KMS-11 (cell line): ENCODE measurements around the gene SERF2.

ENCODE experiments used
- H2AFZ ChIP-seq: fragments of 200-600 bp; sonication (generic); 2 replicates; pipeline ENCODE4 v1.6.1; 2016; ENCODE audit warnings: antibody characterized with exemption, mixed run types, low read depth
- H3K27ac ChIP-seq: fragments of 200-600 bp; sonication (generic); 2 replicates; pipeline ENCODE4 v1.6.1; 2016; ENCODE audit warnings: mild to moderate bottlenecking, mixed run types
- H3K27me3 ChIP-seq: fragments of 200-600 bp; sonication (generic); 2 replicates; pipeline ENCODE4 v1.6.1; 2017; ENCODE audit warnings: mild to moderate bottlenecking, low read depth, mixed run types, moderate library complexity; ENCODE audit not compliant: insufficient read depth
- H3K36me3 ChIP-seq: fragments of 200-600 bp; sonication (generic); 2 replicates; pipeline ENCODE4 v1.6.1; 2017; ENCODE audit warnings: mild to moderate bottlenecking, mixed run types; ENCODE audit not compliant: insufficient read depth
- H3K4me1 ChIP-seq: fragments of 200-600 bp; sonication (generic); 2 replicates; pipeline ENCODE4 v1.6.1; 2016; ENCODE audit warnings: mild to moderate bottlenecking, low read depth, mixed run types; ENCODE audit not compliant: poor library complexity, severe bottlenecking
- H3K4me2 ChIP-seq: fragments of 200-600 bp; sonication (generic); 2 replicates; pipeline ENCODE4 v1.7.0; 2016; ENCODE audit warnings: mild to moderate bottlenecking, mixed run types
- H3K4me3 ChIP-seq: fragments of 200-600 bp; sonication (generic); IDR thresholded peaks from 2 replicates; pipeline ENCODE4 v1.6.1; 2017; ENCODE audit warnings: low read depth, low read length, mixed read lengths; ENCODE audit not compliant: insufficient read depth
- H3K79me2 ChIP-seq: fragments of 200-600 bp; sonication (generic); 2 replicates; pipeline ENCODE4 v1.6.1; 2016; ENCODE audit warnings: low read depth, mixed run types; ENCODE audit not compliant: insufficient read depth
- H3K9ac ChIP-seq: fragments of 200-600 bp; sonication (generic); 2 replicates; pipeline ENCODE4 v1.6.1; 2016; ENCODE audit warnings: mild to moderate bottlenecking, mixed run types
- H4K20me1 ChIP-seq: fragments of 200-600 bp; sonication (generic); 2 replicates; pipeline ENCODE4 v1.6.1; 2016; ENCODE audit warnings: mild to moderate bottlenecking, mixed run types; ENCODE audit not compliant: insufficient read depth
- TF ChIP-seq, protein P1 (sequence below): fragments of 200-600 bp; sonication (generic); conservative IDR thresholded peaks from 2 replicates; pipeline ENCODE4 v1.6.1; 2017; ENCODE audit warnings: low read depth, mild to moderate bottlenecking, antibody characterized with exemption, low read length, moderate library complexity, mixed read lengths

Gene SERF2

DNA sequence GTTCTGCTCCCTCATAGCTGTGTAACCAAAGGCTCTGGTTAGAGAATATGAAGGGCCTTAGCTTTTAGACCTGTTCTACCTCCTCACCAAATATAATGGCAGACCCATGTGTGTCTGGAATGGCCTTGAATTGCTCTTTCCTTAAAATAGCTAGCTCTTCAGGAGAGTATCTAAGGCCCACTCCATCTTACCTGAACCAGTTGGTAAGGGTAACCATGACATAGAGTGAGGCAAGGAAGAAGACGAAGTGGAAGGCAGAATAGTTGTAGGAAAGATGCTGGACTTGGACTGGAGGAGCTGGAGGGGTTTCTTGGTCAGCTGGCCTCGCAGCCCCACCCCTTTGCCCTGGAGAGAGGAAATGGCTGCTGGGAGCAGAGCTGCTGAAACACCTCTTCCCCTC, 3.1 kb downstream of the SERF2 start:
- H3K27me3 ChIP-seq: no peaks in the 10 kb centered on the region
- no peaks in the 10 kb centered on the region for H3K36me3 ChIP-seq
- no peak overlapping the region for H3K9ac ChIP-seq
- no peaks in the 10 kb centered on the region for H4K20me1 ChIP-seq
- H3K4me3 ChIP-seq: no peak overlapping the region
- H3K4me1 ChIP-seq: peaks cover 19% of the 10 kb centered on the region
- peaks cover 25% of the 10 kb centered on the region for H3K79me2 ChIP-seq
- TF ChIP-seq, protein P1, sequence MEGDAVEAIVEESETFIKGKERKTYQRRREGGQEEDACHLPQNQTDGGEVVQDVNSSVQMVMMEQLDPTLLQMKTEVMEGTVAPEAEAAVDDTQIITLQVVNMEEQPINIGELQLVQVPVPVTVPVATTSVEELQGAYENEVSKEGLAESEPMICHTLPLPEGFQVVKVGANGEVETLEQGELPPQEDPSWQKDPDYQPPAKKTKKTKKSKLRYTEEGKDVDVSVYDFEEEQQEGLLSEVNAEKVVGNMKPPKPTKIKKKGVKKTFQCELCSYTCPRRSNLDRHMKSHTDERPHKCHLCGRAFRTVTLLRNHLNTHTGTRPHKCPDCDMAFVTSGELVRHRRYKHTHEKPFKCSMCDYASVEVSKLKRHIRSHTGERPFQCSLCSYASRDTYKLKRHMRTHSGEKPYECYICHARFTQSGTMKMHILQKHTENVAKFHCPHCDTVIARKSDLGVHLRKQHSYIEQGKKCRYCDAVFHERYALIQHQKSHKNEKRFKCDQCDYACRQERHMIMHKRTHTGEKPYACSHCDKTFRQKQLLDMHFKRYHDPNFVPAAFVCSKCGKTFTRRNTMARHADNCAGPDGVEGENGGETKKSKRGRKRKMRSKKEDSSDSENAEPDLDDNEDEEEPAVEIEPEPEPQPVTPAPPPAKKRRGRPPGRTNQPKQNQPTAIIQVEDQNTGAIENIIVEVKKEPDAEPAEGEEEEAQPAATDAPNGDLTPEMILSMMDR: no peak
- no peak overlapping the region for H2AFZ ChIP-seq
- H3K27ac ChIP-seq: no peak overlapping the region
- no peak overlapping the region for H3K4me2 ChIP-seq

DNA sequence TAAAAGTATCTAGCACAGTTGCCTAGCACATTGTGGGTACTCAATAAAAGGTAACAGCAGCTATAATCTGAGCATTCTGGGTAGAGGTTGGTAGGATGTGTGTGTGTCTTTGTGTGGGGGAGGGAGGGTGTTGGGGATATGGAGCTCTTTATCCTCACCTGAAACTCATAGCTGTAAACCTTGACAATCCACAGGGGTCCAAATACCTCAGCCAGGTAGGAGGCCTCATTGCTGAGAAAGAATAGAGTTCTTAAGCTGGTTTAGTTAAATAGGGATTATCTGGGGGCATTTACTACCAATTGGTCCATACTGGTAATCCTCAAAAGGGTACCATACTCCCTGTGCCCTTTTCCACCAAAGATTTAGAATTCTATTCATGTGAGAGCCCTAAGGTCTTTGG, 3.9 kb downstream of the SERF2 start:
- peaks cover 21% of the 10 kb centered on the region for H3K4me1 ChIP-seq
- H2AFZ ChIP-seq: no peak overlapping the region
- H3K9ac ChIP-seq: no peak overlapping the region
- no peak overlapping the region for H3K4me2 ChIP-seq
- no peaks in the 10 kb centered on the region for H3K27me3 ChIP-seq
- no peaks in the 10 kb centered on the region for H4K20me1 ChIP-seq
- H3K27ac ChIP-seq: no peak overlapping the region
- TF ChIP-seq, protein P1: no peak
- H3K36me3 ChIP-seq: no peaks in the 10 kb centered on the region
- no peak overlapping the region for H3K4me3 ChIP-seq
- peaks cover 30% of the 10 kb centered on the region for H3K79me2 ChIP-seq

DNA sequence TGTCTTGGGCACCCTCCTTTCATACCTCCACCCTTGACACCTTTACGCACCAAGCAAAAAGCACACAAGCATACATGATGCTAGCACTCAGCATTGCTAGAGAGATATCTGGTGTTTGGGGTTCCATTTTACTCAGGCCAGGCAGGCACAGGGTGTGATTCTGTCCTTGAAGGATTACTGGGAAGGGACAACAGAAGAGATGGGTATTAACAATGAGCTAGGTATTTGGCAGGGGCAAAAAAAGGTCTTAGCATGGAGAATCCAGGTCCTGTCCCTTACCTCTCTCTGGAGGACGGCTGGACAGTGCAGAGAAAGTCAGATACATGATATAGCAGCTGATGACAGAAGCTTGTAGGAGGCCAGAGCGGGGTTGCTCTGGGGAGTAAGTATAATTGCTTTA, 4.4 kb downstream of the SERF2 start:
- no peak overlapping the region for H3K4me3 ChIP-seq
- no peak overlapping the region for H3K4me2 ChIP-seq

DNA sequence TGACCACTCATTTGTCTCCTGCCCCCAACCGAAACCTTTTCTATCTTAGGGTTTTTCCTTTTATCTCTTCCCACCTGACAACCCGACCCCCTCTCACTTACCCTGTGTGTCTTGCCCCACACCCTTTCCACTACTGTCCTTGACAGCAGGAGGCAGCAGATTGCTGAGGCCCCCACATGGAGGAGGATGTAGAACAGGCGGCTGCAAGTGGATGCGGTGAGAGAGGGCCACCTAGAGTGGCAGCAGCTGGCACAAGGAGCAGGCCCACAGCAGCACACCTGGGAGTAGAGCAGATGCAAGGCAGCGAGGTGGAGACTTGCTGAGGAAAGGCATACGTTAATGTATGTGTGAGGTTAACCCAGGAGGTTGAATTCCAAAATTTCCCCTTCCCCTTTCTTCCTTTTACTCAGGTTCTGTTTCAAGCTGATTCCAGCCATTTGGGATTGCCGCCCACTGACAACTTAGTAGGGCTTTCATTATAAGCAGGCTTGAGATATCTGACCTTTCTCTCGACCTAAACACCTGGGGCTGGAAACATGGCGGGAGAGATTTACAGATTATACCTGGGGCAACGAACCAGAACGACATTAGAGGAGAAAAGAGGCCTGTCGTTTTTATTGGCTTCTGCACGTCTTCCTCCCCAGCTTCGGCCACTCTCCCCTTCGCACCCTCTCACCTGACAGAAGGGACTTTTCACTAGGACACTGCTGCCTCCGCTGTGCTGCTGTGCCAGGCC, 7.3 kb downstream of the SERF2 start:
- no peak overlapping the region for H3K27ac ChIP-seq
- H2AFZ ChIP-seq: no peak overlapping the region
- H3K79me2 ChIP-seq: peaks cover 16% of the 10 kb centered on the region; the same call in 1 of the 2 replicates
- H3K27me3 ChIP-seq: no peaks in the 10 kb centered on the region
- no peak overlapping the region for H3K4me2 ChIP-seq
- TF ChIP-seq, protein P1: no peak
- no peaks in the 10 kb centered on the region for H4K20me1 ChIP-seq
- no peak overlapping the region for H3K9ac ChIP-seq
- H3K36me3 ChIP-seq: no peaks in the 10 kb centered on the region
- H3K4me3 ChIP-seq: no peak overlapping the region
- peaks cover 6% of the 10 kb centered on the region for H3K4me1 ChIP-seq

More for the DNA sequence above, 4.4 kb downstream of the SERF2 start:
- no peaks in the 10 kb centered on the region for H4K20me1 ChIP-seq
- no peak overlapping the region for H3K27ac ChIP-seq
- peaks cover 36% of the 10 kb centered on the region for H3K79me2 ChIP-seq
- TF ChIP-seq, protein P1: no peak
- H3K4me1 ChIP-seq: peaks cover 15% of the 10 kb centered on the region
- no peaks in the 10 kb centered on the region for H3K27me3 ChIP-seq
- H3K36me3 ChIP-seq: no peaks in the 10 kb centered on the region
- no peak overlapping the region for H3K9ac ChIP-seq
- H2AFZ ChIP-seq: no peak overlapping the region
